HG03139 (cell line): ENCODE data around the gene RIC1.
"Not testable (repeated sequence)": the region's sequence is repeated elsewhere in the genome, so short reads cannot be mapped to it uniquely, and the experiment has no call there.

Experiments
- ATAC-seq: cut with Tn5 transposase; IDR thresholded peaks from one replicate; pipeline ENCODE4 v1.9.1; 2021; ENCODE audit not compliant: unreplicated experiment

Gene RIC1

DNA sequence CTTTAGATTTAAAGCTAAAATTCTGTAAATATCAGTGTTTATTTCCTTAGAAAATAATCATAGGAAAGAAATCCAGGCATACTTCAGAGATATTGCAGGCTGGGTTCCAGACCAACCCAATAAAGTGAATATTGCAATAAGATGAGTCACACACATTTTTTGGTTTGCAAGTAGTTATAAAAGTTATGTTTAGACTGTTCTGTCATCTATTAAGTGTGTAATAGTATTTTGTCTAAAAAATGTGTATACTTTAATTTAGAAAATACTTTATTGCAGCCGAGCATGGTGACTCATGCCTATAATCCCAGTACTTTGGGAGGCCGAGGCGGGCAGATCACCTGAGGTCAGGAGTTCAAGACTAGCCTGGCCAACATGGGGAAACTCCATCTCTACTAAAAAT lies 6.9 kb upstream of the RIC1 start:
- ATAC-seq, result no peak

DNA sequence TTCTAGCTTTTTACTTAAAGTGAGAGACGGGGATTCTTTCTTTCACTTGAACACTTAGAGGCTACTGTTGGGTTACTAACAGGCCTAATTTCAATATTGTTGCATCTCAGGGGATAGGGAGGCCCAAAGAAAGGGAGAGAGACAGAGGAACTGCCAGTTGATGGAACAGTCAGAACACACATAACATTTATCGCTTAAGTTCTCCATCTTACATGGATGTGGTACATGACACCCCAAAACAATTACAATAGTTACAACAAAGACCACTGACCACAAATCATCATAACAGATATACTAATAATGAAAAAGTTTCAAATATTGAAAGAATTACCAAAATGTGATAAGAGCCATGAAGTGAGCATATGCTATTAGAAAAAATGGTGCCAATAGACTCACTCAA lies 4.3 kb upstream of the RIC1 start:
- ATAC-seq, result no peak

DNA sequence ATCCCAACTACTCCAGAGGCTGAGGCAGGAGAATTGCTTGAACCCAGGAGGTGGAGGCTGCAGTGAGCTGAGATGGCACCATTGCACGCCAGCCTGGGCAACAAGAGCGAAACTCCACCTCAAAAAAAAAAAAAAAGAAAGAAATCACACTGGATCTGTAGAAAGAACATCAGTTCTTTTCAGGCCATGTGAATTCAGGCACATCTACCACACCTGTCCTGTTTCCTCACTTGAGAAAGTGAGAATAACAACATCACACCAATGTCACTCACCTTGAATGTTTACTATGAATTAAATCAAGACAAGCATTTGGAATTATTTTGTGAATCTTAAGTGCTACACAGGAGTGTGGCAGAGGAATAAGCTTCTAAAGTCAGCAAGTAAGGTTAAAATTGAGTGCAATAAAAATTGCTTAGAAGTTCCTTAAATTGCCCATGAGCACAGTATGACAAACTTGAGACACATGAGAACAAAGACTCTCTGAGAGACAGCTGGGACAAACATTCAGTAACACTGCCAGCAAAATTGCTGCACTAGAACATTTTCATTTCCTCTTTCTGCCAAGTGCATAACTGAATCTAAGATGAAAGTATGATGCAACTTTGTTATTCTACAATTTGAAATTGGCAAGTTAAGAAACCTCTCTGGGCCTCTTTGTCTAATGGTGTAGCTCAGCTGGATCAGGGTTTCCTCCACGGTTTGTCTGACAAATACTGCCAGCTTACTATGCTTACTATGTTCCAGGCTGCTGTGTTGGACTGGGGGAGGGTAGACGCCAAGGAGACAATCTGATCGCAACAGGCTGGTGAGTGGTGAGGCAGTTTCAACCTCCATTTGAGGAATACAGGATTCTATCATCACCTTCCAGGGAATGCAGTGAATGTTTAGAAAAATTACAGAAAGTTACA lies 1.9 kb upstream of the RIC1 start:
- ATAC-seq, result peak; percentile 38

DNA sequence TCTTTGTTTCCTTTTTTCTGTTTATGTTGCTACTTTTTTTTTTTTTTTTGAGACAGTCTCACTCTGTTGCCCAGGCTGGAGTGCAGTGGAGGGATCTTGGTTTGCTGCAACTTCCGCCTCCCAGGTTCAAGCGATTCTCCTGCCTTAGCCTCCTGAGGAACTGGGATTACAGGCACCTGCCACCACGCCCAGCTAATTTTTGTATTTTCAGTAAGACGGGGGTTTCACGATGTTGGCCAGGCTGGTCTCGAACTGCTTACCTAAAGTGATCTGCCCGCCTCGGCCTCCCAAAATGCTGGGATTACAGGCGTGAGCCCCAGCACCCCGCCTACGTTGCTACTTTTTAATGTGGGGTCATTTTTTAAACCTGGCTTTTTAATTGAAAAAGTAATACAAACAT lies 1.2 kb upstream of the RIC1 start:
- not testable (repeated sequence) for ATAC-seq

DNA sequence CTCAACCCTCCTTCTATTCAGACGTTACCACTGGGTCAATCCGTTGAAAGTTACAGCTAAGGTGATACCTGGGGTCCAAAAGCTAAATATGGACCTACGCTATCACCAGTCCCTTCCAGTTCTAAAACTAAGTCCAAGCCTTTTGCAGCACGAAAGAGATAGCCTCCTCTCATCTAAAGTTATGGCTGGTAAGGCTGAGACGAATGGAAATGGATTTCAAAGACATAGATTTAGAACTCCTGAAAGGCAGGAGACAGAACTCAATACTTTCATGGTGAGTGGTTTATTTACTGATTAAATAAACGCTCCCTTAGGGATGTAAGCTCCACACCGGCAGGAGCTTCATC lies 751 bp upstream of the RIC1 start:
- no peak for ATAC-seq

DNA sequence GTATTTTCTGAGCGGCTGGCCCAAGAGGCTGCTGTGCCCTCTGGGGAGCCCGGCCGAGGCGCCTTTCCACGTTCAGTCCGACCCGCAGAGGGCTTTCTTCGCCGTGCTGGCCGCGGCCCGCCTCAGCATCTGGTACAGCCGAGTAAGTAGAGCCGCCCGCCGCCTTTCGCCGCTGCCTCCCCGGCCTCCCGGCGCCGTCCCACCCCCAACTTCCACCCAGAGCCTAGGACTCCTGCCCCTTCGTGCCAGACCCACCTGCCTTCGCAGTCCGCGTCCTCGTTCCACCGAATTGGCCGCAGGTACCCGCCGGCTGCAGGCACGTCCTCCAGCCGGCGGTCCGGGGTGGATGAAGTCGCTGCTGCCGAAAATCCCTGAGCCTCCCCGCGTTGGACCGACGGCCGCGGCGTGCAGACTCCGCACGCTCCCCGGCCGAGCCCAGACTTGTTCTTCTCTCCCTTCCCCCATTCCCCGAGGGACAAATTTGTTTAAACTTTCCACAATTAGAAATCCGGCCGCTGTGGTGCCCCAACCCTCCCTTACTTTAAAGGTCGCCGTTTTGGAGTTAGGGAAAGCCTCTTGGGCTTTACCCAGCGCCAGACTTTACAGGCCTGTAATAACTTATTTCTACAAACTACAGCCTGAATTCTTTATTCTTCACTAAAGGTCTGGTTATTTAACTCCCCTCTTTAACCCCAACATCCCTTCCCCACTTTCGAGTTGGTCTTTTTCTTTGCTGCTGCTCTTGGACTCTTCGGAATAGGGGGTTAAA lies 589 bp downstream of the RIC1 start:
- peak; percentile 6 for ATAC-seq

DNA sequence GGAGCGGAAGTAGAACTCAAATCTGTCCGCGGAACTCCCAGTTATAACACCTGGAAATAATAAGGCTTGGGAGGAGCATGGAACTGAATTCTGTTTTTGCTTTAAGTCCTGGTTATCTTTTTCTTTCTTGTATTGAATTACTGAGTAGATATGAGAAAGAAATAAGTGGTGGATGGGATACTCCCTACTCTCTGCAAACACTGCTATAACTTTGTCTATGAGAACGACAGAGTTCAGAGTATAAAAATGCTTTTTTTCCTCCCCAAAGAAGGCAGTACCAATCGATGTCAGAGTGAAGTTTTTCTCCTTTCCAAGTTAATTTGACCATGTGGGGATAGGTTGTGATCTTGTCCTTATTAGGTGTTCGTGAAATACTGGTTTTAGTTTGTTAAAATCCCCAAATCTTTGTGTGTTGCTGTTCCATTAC lies 1.2 kb downstream of the RIC1 start:
- no peak for ATAC-seq

DNA sequence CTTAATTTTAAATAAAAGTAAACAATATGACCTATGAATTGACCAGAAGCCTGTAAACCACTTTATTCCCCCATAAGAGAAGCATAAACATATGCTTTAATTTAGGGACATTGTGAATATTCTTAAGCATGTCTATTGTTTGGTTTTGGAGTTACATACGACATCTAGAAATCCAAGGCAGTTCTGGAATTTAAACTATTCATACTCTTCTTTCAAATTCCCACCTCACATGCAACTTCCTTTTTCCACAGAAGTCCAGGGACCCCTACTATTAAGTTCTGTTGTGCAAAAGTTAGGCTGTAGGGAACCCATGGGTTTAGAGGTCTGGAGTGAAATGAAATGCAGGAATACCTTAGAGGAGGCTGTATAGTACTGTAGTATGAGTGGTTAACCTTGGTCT lies 2.1 kb downstream of the RIC1 start:
- ATAC-seq, result no peak

DNA sequence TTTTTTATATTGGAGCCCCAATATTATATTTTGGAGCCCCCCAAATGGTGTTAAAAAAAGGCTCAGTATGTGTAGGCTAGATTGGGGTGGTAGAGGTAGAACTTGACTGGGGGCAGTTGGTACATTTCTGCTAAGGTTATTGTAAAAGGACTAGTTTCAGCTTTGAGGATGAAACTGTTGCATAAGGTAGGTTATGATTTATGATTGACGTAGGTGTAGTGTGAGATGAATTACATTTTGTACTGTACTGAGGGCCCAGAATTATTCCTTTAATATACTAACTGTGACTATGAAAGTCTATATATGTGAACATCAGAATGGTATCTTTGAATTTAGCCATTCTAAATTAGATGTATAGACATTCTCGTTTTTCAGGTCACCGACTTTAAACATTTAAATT lies 3.6 kb downstream of the RIC1 start:
- ATAC-seq, result no peak

DNA sequence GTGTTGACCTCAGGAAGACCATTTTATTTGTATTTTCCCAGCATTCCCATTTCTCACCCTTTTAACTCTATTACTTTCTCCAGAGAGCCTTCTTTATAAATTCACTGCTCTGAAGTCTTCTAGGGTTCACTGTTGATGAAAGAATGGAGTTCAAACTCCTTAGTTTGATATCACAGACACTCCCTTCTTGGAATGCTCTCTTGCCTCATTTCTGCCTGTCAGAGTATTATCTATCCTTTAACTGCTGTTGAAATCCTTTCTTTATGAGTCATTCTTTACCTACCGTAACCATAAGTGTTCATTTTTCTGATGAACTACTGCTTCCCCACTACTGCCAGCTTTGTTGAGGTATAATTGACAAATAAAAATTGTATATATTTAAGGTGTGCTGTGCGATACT lies 4.3 kb downstream of the RIC1 start:
- no peak for ATAC-seq

DNA sequence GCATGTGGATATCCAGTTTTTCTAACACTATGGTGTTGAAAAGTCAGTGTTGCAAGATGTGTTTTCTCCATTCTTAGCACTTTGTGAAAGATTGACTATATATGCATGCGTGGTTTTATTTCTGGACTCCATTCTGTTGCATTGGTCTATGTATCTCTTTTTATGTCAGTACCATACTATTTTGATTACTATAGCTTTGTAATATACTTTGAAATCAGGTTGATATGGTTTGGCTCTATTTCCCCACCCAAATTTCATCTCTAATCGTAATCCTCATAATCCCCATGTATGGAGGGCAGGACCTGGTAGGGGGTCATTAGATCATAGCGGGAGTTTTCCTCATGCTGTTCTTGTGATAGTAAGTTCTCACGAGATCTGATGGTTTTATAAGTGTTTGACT lies 6.5 kb downstream of the RIC1 start:
- no peak for ATAC-seq

DNA sequence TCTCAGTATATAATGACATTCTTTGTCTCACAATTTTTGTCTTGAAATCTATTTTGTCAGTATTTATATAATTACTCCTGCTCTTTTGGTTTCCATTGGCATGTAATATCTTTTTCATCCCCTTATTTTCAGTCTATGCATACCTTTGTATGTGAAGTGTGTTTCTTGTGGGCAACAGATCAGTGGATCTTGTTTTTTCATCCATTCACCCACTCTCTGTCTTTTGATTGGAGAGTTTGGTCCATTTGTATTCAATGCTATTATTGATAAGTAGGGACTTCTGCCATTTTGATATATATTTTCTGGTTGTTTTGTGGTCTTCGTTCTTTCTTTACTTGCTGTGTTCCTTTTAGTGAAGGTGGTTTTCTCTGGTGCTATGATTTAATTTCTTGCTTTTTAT lies 10.9 kb downstream of the RIC1 start:
- ATAC-seq, result no peak

DNA sequence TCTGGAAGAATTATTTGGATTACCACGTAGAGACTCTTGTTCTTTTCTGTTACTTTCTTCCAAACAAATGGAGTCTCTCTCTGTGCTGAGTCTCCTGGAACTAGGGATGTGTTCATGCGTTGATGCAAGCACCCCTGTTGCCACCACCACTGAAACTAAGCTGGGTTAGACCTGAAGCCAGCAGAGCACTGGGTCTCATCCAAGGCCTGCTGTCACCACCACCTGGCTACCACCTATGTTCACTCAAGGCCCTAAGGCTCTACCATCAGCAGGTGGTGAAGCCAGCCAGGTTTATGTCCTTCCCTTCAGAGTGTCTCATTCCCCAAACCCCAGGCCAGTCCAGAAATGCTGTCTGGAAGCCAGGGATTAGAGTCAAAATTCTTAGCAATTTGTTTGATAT lies 13.3 kb downstream of the RIC1 start:
- no peak for ATAC-seq

DNA sequence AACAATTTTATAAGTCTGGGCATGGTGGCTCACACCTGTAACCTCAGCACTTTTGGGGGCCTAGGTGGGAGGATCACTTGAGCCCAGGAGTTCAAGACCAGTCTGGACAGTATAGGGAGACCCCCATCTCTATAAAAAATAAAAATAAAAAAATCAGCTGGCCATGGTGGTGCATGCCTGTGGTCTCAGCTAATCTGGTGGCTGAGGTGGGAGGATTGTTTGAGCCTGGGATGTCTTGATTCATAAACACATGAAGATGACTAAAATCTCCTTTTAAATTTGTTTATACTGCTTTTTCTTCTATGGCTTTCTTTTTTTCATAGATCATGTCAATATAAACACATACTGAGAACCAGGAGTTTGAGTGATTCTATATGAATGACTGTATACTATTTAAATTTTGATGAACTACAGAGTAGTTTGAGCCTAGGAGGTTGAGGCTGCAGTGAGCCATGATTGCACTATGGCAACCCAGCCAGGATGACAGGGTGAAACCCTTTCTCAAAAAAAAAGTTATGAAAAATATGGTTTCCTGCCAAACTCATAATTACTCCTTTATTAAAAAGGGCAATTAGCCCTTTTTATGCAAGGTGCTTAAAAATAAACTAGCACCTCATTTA lies 14.2 kb downstream of the RIC1 start:
- no peak for ATAC-seq

DNA sequence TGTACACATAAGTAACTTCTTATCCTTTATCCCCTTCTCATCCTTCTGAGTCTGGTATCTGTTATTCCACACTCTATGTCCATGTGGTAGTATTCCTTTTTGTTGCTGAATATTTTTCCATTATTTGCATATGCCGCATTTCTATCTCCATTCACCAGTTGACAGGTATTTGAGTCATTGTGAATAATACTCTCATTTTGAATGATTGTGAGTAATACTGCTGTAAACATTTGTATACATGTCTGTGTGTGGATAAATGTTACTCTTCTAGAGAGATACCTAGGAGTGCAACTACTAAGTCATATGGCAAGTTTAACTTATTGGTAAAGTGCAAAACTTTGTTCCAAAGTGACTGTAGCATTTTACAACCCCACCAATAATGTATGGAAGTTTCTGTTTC lies 15.6 kb downstream of the RIC1 start:
- ATAC-seq, result no peak

DNA sequence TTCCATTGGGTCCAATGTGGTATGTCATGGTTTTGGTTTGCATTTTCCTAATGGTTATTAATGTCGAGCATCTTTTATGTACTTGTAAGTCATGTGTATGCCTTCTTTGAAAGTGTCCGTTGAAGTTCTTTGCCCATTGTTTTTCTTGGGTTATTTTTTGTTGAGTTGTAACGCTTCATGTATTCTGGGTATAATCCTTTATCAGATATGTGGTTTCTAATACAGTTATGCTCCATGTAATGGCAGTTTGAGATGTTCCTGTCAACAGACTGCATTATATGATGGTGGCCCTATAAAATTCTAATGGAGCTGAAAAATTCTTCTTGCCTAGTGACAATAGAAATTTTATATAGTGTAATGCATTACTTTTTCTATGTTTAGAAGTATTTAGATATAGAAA lies 17.2 kb downstream of the RIC1 start:
- ATAC-seq, result no peak

DNA sequence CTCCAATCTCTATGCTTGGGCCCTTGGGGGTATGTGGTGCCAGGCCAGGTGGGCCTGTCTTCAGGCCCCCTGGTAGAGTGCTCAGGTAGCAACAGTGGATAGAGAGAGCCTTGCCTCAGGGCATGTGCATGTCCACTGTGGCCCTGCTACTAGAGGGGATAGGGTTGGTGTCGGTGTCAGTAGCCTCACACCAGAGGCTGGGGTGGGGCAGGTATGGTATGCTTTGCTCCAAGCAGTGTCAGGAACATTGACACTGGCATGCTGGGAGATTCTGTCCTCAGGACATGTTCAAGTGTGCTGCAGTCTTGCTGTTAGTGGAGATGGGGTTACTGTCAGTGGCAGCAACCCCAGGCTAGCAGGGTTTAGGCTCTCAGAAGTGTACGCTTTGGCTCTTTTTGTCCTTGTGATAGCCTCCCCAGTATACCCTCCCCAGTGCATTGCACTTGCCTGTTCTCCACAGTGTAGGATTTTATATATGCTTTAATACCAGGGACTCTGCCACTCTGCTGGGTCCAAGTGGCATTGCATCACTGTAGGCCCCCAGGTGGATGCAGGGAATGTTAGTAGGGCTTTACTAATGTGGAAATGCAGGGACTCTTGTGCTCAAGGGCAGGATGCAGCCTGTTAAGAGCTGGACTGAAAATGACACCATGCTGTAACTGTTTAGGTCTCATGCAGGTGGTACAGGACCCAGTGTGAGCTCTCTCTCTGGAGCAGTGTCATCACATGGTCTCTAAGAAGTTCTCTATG lies 21.6 kb downstream of the RIC1 start:
- ATAC-seq, result no peak

DNA sequence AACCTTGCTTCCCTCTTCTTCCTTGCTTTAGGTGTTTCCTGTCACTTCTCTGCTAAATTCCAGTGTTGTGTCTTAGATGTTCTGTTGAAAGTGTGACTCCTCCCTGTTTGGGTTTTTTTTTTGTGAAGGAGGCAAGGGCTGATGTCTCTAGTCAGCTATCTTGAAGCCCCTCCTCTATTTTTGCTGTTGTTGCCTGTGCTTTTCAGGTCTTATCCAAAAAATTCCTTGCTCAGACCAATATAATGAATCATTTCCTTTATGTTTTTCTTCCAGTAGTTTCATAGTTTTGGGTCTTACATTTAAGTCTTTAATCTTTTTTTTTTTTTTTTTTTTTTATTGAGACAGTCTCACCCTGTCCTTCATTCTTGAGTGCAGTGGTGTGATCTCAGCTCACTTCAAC lies 22.3 kb downstream of the RIC1 start:
- ATAC-seq, result no peak

DNA sequence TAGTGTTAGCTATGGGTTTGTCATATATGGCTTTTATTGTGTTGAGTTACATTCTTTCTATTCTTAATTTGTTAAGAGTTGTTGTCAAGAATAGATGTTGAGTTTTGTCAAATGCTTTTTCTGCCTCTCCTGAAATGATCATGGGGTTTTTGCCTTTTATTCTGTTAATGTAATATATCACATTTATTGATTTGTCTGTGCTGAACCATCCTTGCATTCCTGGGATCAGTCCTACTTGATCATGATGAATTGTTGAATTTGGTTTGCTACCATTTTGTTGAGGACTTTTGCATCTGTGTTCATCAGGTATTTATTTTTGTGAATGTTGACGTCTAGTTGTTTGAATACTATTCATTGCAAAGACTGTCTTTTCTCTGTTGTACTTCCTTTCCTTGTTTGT lies 23.9 kb downstream of the RIC1 start:
- ATAC-seq, result no peak

DNA sequence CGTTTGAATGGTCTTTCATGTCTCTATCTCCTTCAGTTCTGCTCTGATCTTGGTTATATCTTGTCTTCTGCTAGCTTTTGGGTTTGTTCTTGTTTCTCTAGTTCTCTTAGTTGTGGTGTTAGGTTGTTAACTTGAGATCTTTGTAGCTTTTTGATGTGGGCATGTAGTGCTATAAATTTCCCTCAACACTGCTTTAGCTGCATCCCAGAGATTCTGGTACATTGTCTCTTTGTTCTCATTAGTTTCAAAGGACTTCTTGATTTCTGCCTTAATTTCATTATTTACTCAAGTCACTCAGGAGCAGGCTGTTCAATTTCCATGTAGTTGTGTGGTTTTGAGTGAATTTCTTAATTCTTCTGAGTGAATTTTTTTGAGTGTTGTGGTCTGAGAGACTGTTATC lies 33.9 kb downstream of the RIC1 start:
- ATAC-seq, result not testable (repeated sequence)

DNA sequence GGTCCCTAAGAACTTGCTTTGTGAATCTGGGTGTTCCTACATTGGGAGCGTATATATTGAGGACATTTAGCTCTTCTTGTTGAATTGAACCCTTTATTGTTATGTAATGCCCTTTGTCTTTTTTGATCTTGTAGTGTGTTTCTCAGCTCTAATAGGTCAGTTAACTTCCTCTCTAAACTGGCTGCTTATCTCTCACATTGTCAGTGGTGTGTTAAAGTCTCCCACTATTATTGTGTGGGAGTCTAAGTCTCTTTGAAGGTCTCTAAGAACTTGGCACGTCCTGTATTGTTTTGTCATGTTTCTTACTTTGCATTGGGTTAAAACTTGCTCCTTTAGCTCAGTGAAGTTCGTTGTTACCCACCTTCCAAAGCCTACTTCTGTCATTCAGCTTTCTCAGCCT lies 36.2 kb downstream of the RIC1 start:
- no peak for ATAC-seq
